ENCODE results near the gene CEMP1.
"Not testable (repeated sequence)": the region's sequence is repeated elsewhere in the genome, so short reads cannot be mapped to it uniquely, and the experiment has no call there.

The CEMP1 gene

DNA sequence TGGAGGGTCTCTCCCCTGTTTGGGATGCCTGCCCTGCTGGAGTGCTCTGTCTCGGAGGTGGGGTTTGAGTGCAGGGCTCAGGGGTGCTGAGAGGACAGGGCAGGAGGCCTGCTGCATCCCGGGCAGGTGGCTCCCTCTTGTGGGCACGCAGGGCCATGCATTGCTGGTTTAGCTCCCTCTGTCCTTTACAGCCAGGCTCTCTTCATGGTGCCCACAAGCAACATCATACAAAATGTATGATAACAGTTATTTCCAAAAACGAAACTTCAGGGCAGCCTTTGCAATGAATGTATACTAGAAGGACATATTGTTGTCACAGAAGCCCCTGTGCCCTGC lies 29.6 kb upstream of the CEMP1 start:
- not testable (repeated sequence) for H3K27ac ChIP-seq (replicated peaks); H3K4me3 ChIP-seq (replicated peaks; ENCODE audit: insufficient read depth, low read length); H3K27me3 ChIP-seq (ENCODE audit: insufficient read depth, poor library complexity, severe bottlenecking)
- DNase-seq (ENCODE audit: low read depth in 1 of 2, low spot score in 1 of 2), result peak in 1 of 2 experiments; percentile 86
- peak; percentile 0 for TF ChIP-seq CTCF (IDR thresholded peaks at IDR 0.05; ENCODE audit: insufficient read depth, low read length)

GRCh38 chr16:2560131-2560797 lies 29.1 kb upstream of the CEMP1 start:
- not testable (repeated sequence) for H3K27ac ChIP-seq (replicated peaks); H3K27me3 ChIP-seq (ENCODE audit: insufficient read depth, poor library complexity, severe bottlenecking); H3K4me3 ChIP-seq (replicated peaks; ENCODE audit: insufficient read depth, low read length)
- TF ChIP-seq SPI1 (IDR thresholded peaks at IDR 0.05; ENCODE audit: borderline replicate concordance, low read depth), result peak; percentile 81
- DNase-seq (ENCODE audit: low read depth in 1 of 2, low spot score in 1 of 2), result peak in 1 of 2 experiments; percentile 67

DNA sequence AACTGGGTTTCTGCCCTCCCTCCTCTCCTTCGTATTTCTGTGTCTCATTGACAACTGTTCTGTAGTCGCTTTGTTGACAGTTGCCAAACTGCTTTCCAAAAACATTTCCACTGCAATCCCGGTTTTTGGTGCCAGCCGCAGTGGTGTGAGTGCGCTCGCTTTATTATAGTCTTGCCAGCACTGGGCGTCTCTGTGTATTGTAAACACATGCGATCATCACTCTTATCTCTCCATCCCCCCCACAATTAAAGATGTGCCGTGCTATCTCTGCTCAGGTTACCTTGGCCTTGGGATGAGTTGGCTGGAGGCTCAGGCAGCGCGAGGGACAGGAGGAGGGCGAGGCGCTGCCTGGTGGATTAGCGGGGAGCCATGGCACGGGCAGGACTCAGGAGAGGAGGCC lies 25.9 kb upstream of the CEMP1 start:
- H3K4me3 ChIP-seq (replicated peaks; ENCODE audit: insufficient read depth, low read length); H3K27ac ChIP-seq (replicated peaks); DNase-seq (ENCODE audit: low read depth in 1 of 2, low spot score in 1 of 2); H3K27me3 ChIP-seq (ENCODE audit: insufficient read depth, poor library complexity, severe bottlenecking): not testable (repeated sequence)

DNA sequence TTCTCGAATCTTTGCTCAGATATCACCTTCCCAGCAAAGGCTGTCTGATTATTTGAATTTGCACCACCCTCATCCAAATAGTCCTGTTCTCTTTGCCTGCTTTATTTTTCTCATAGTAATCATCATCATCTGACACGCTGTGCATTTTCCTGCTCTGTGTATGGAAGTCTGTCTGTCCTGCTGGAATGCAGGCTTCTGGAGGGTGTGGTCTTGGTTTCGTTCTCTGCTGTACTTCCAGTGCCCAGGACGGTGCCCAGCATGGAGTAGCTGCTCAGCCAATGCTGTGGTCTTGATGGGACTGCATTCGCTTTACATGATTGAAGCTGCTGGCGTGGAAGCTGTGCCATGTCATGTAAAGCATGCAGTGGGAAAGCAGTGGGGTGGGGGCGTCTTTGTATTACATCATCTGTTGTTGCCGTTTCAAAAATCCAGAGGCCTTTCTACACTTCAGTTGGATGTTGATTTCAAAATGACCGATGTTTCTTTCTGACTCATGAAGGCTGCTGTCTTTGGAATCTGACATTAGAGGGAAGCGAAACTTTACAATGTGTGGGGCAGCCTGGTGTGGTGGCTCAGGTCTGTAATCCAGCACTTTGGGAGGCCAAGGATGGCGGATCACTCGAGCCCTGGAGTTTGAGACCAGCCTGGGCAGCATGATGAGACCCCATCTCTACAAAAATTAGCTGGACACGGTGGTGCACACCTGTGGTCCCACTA lies 23.7 kb upstream of the CEMP1 start:
- H3K27ac ChIP-seq (replicated peaks); DNase-seq (ENCODE audit: low read depth in 1 of 2, low spot score in 1 of 2); H3K27me3 ChIP-seq (ENCODE audit: insufficient read depth, poor library complexity, severe bottlenecking); H3K4me3 ChIP-seq (replicated peaks; ENCODE audit: insufficient read depth, low read length): not testable (repeated sequence)

GRCh38 chr16:2551420-2551889 lies 20.2 kb upstream of the CEMP1 start:
- H3K27me3 ChIP-seq (ENCODE audit: insufficient read depth, poor library complexity, severe bottlenecking); H3K27ac ChIP-seq (replicated peaks); DNase-seq (ENCODE audit: low read depth in 1 of 2, low spot score in 1 of 2); H3K4me3 ChIP-seq (replicated peaks; ENCODE audit: insufficient read depth, low read length): not testable (repeated sequence)

DNA sequence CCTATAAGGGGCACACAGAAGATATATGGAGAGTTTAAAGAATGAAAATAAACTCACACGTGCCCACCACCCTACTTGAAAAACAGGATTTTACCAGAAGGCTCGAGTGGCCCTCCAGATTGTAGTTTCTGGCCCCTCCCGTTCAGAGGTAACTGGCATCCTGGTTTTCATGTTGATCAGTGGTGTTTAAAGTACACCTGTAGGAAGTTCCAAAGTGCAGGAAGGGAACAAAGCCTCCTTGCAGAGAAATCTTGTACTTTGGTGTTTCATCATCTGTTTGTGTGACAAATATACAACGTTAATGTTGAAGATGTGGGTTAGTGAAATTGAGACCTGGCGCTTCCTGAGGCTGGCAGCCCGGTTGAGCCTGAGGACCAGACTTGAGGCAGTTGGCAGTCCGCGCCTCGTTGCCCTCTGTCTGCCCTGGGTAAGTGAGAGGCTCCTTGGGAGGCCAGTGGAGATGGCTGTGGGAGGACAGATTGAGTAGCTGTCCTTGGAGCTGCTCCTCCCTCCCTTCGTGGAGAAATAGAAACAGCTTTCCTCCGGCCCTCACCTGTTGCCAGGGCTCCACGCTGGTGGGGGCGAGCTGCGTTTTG lies 19.2 kb upstream of the CEMP1 start:
- DNase-seq (ENCODE audit: low read depth in 1 of 2, low spot score in 1 of 2); H3K27ac ChIP-seq (replicated peaks); H3K4me3 ChIP-seq (replicated peaks; ENCODE audit: insufficient read depth, low read length); H3K27me3 ChIP-seq (ENCODE audit: insufficient read depth, poor library complexity, severe bottlenecking): not testable (repeated sequence)

- H3K27me3 ChIP-seq (ENCODE audit: insufficient read depth, poor library complexity, severe bottlenecking); DNase-seq (ENCODE audit: low read depth in 1 of 2, low spot score in 1 of 2); H3K4me3 ChIP-seq (replicated peaks; ENCODE audit: insufficient read depth, low read length); H3K27ac ChIP-seq (replicated peaks): not testable (repeated sequence)
Measured at GRCh38 chr16:2543771-2544170, 12.6 kb upstream of the CEMP1 start.

DNA sequence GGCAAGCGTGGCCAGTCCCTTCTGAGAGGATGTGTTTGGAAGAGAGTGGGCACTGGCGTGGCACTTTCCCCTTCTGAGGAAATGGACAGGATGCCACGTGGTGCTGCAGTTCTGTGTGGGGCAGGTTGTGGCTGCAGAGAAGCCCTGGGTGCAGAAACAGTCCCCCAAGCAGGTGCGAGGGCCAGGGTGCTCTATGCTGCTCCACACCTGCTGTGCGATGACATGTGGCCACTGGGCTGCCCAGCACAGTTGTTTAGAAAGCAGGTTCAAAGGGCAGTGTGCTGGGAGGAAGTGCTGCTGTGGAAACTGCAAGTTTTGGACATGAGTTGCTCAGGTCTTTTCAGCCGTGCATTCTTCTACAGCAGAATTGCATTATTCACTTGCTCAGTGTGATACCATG lies 10.2 kb upstream of the CEMP1 start:
- H3K4me3 ChIP-seq (replicated peaks; ENCODE audit: insufficient read depth, low read length); H3K27me3 ChIP-seq (ENCODE audit: insufficient read depth, poor library complexity, severe bottlenecking); DNase-seq (ENCODE audit: low read depth in 1 of 2, low spot score in 1 of 2): not testable (repeated sequence)
- H3K27ac ChIP-seq (replicated peaks), result peak overlapping the region; percentile 56

DNA sequence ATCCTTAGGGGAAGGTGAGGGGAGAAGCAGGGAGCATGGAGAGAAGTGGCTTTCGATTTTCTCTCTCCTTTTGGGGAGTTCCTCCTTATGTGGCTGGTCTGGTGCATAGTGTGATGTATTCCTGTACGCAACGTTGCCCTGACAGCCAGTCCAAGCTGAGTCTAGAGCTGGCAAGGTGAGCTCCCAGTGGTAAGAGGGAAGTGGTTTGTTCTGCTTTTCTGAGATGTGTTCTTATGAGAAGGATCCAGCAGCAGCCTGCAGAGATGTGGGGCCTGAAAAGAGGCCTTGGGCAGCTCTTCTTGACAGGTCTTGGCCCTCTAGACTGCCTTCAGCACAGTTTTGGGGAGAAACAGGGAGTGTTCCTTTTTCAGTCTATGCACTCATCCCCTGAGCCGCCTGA lies 9.7 kb upstream of the CEMP1 start:
- DNase-seq (ENCODE audit: low read depth in 1 of 2, low spot score in 1 of 2), result peak in 1 of 2 experiments; percentile 77
- peak overlapping the region; percentile 56 for H3K27ac ChIP-seq (replicated peaks)
- not testable (repeated sequence) for H3K27me3 ChIP-seq (ENCODE audit: insufficient read depth, poor library complexity, severe bottlenecking); H3K4me3 ChIP-seq (replicated peaks; ENCODE audit: insufficient read depth, low read length)
- TF ChIP-seq SPI1 (IDR thresholded peaks at IDR 0.05; ENCODE audit: borderline replicate concordance, low read depth), result peak; percentile 72; the same call in 1 of the 2 replicates
